Mucosa of descending colon (tissue), 3 donors: ENCODE measurements around the gene MAMLD1. TPM values are rescaled to one million over a fixed set of nuclear protein-coding genes. Genes with fewer than 3 reads are reported as not detected.

Experiments used
- ATAC-seq: fragments of 200-7000 bp; cut with Tn5 transposase; one replicate; pipeline ENCODE4 v1.9.1; 2020; ENCODE audit warnings: mild to moderate bottlenecking, moderate library complexity
- DNase-seq, 3 donors: peaks; one replicate each; pipeline ENCODE4 v3.0.0-alpha.2; 2020
- H3K36me3 ChIP-seq: fragments of 200-600 bp; one replicate; pipeline ENCODE4 v1.8.0; 2021; ENCODE audit warnings: low read depth, mild to moderate bottlenecking
- H3K4me1 ChIP-seq: fragments of 200-600 bp; one replicate; pipeline ENCODE4 v1.8.0; 2021; ENCODE audit warnings: low read depth, mild to moderate bottlenecking
- H3K4me3 ChIP-seq: fragments of 200-600 bp; one replicate; pipeline ENCODE4 v1.8.0; 2021; ENCODE audit warnings: mild to moderate bottlenecking
- H3K9me3 ChIP-seq: fragments of 200-600 bp; one replicate; pipeline ENCODE4 v1.8.0; 2021; ENCODE audit warnings: mild to moderate bottlenecking
- CTCF ChIP-seq: fragments of 200-600 bp; IDR thresholded peaks from one replicate; pipeline ENCODE4 v1.8.0; 2022; ENCODE audit warnings: antibody characterized with exemption, mild to moderate bottlenecking
- intact Hi-C, 2 donors: fragments of 100-400 bp; cut with DNase I in 1 of 2; cut with micrococcal nuclease in 1 of 2; formaldehyde crosslinking; loops; one replicate each; pipeline versions ENCODE4 v1.11.0 to v1.11.1; 2022; cut with DNase I, micrococcal nuclease
- total RNA-seq, 3 donors: library from RNA; stranded (reverse); fragmentation: NEBNext Ultra II Directional in 2 of 3; extraction: Animal tissue kit (Norgen Biotek cat#: 25700) in 2 of 3; gene quantifications; one replicate each; pipeline versions ENCODE4 v1.2.1 to v1.2.4, GENCODE V29; 2021 to 2023
- donor health status: DM: no; HTN: no; CAD: no; lungs with moderate emphysema.
- donor health status: DM: no; HTN: no; CAD: no.
- donor health status: DM: no; HTN: yes; CAD: no.

Gene MAMLD1
- total RNA-seq, 3 donors from 2014 or later = 0.69 to 4.5 (median 1.0) TPM

GRCh38 chrX:150446151-150446550, 83.0 kb downstream of the MAMLD1 start:
- TF ChIP-seq CTCF = no peak
- ATAC-seq (no peak), DNase-seq (no peak)
- Histone ChIP-seq H3K4me1 (no peaks in the 10 kb centered on the region), H3K9me3 (no peaks in the 10 kb centered on the region), H3K4me3 (no peak overlapping the region), H3K36me3 (no peaks in the 10 kb centered on the region)
- intact Hi-C loops = no loop called here

DNA sequence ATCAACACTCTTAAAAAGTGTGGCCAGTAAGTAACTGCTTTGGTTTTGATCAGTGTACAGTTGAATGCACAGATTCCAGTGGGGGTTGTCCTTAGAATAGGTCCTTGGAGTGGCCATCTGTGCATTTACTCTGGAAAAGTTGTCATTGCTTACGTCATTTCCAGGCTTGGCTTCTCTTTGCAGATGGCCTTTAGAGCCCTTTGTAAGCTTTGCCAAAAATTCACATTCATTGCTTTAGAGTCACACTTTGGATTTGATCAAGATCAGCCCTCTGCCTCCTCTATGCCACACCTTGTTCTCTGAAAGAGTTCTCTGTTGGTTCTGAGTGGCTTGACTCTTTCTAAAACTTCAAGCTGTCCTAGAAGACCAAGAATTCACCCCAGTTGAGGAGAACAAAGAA, 83.9 kb downstream of the MAMLD1 start:
- DNase-seq (no peak), ATAC-seq (no peak)
- H3K4me3 ChIP-seq = no peak overlapping the region
- no peaks in the 10 kb centered on the region for H3K9me3 ChIP-seq
- TF ChIP-seq CTCF = no peak
- intact Hi-C loops = no loop called here
- no peaks in the 10 kb centered on the region for H3K36me3 ChIP-seq
- no peaks in the 10 kb centered on the region for H3K4me1 ChIP-seq

DNA sequence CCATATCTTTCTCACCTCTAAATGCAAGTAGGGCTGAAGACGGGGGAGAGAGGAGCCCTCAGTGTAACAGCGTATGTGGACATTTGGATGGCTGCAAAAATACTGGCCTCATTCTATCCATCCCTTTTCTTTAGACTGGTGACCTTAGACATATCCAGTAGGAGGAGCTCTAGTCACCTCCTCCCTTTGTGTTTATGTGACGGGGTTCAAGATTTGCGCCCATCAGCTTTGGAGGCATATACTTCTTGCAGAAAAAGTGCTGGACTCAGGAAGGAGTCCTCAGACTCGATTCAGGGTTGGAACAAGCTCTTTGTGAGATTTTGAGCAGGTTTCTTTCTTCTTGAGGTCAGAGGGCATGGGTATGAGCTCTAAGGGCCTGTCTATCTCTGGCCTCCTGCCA, 86.2 kb downstream of the MAMLD1 start:
- intact Hi-C loops = no loop called here
- no peak for DNase-seq
- no peak for TF ChIP-seq CTCF

GRCh38 chrX:150450519-150451177, 87.5 kb downstream of the MAMLD1 start:
- no peak for TF ChIP-seq CTCF
- Histone ChIP-seq H3K4me3 (no peak overlapping the region), H3K36me3 (no peaks in the 10 kb centered on the region), H3K9me3 (no peaks in the 10 kb centered on the region), H3K4me1 (no peaks in the 10 kb centered on the region)
- intact Hi-C loops = no loop called here
- DNase-seq = no peak
- no peak for ATAC-seq

More for the DNA sequence above, 86.2 kb downstream of the MAMLD1 start:
- no peaks in the 10 kb centered on the region for H3K4me1 ChIP-seq
- no peak for ATAC-seq
- H3K36me3 ChIP-seq = no peaks in the 10 kb centered on the region
- no peaks in the 10 kb centered on the region for H3K9me3 ChIP-seq
- no peak overlapping the region for H3K4me3 ChIP-seq

- no peaks in the 10 kb centered on the region for H3K9me3 ChIP-seq
- intact Hi-C loops = no loop called here
- ATAC-seq = no peak
- TF ChIP-seq CTCF = no peak
- no peaks in the 10 kb centered on the region for H3K36me3 ChIP-seq
- no peak overlapping the region for H3K4me3 ChIP-seq
- no peak for DNase-seq
- no peaks in the 10 kb centered on the region for H3K4me1 ChIP-seq
These were observed 88.8 kb downstream of the MAMLD1 start for GRCh38 chrX:150451953-150452352.

GRCh38 chrX:150454083-150454482, 91.0 kb downstream of the MAMLD1 start:
- intact Hi-C loops = no loop called here
- H3K4me3 ChIP-seq = no peak overlapping the region
- no peaks in the 10 kb centered on the region for H3K36me3 ChIP-seq
- DNase-seq = no peak
- ATAC-seq = no peak
- no peaks in the 10 kb centered on the region for H3K9me3 ChIP-seq
- no peak for TF ChIP-seq CTCF
- no peaks in the 10 kb centered on the region for H3K4me1 ChIP-seq
